Activated CD4-positive, alpha-beta T cell treated with anti-CD3 and anti-CD28 coated beads, Interleukin-2, amount 50 U/mL, for 4 hours (primary cell): Measurements from ENCODE around the gene MRPS18C.
"Not testable (repeated sequence)": the region's sequence is repeated elsewhere in the genome, so short reads cannot be mapped to it uniquely, and the experiment has no call there.

Experiments
- DNase-seq, 2 experiments: peaks; one replicate each; pipeline ENCODE4 v3.0.0-alpha.2; 2020

Gene MRPS18C

DNA sequence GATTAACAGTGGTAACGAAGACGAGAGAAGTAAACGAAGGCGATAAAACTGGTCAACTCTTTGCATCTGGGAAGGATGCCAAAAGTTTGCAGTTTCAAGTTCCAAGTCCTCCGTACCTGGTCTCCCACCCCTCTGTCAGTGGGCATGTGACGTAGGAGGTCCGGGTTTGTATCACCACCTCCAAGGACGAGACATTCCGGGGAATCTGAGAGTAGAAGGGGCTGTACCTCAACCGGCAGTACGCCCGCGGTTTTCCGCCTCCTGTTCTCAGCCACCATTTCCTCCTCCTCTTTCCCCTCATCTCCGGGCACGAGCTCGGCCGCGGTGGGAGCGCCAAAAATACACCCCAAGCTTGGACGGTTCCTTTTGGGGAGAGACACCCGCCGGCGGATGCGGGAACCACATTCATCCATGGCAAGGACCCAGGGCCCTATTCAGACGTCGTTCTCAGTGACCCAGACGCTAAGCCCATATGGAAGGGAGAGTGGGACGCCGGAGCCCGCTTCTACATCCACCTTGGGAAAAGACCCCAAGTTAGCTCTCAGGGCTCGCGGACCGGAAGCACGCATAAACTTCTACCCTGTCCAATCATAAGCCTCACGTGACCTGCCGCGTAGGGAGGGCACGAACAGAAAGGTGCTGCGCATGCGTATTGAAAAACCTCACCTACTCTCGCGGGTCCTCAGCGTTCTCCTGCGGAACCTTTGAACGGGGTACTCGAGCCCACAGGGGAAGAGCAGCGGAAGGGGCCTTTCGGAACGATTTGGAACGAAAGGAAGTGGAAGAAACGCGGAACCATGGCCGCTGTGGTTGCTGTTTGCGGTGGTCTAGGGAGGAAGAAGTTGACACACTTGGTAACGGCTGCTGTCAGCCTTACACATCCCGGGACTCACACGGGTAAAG, at the start of gene MRPS18C, which contains the start of gene HELQ:
MRPS18C (plus strand) TSS at position 778 of the 903 bp plus-strand sequence; CDS start at position 798, 20 bp downstream.
HELQ (minus strand) TSS at position 543 of the 903 bp plus-strand sequence; CDS start at position 413, 130 bp downstream.
- peak; percentile 92 to 93 for DNase-seq

GRCh38 chr4:83408908-83409307, 47.0 kb upstream of the MRPS18C start:
- DNase-seq: no peak

DNA sequence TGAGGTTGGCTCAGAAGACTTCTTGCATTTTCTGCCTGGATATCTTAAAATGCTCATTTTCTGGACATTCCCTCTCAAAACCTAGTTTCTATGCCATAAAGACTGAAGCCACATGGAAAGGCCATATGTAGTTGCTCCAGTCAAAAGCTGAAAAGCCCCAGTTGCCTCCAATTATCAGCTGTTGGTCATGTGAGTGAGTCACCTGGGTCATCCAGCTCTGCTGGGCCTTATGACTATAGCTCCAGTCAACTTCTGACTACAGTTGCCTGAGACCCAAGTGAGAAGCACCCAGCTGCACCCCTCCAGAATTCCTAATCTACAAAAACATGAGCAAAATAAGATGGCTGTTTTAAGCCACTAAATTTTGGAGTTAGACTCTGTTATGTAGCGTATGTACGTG, 42.2 kb upstream of the MRPS18C start:
- no peak for DNase-seq

GRCh38 chr4:83417566-83417965, 38.3 kb upstream of the MRPS18C start:
- no peak for DNase-seq

DNA sequence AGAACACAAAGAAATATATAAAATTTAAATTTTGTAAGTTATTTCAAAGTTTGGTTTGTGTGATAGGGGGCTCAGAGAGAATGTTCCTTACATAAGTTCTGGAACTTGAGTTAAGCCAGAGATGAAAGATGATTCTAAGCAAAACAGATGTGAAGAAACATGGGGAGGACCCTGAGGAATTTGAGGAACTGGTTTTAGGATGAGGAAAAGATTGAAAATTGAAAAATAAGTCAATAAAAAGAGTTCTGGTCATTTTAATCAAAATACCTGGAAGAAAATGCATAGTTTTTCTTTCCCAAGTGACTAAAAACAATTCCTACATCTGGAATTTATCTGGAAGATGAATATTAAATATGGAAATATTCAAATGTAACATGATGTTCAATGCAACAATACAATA, 37.6 kb upstream of the MRPS18C start:
- DNase-seq: no peak

DNA sequence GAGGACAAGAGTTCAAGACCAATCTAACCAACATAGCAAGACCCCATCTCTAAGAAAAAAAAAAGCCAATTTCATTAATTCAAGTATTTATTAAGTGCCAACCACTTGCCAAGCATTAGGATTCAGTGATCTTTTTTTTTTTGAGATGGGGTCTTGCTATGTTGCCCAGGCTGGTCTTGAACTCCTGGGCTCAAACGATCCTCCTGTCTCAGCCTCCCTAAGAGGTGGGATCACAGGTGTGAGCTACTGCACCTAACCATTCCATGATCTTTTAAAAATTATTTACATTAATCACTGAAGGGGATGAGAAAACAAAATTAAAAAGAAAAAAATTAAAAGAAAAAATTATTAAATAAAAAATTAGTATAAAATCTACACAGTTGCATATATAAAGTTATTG, 24.7 kb upstream of the MRPS18C start:
- DNase-seq: no peak

- DNase-seq: no peak
Observed at GRCh38 chr4:83436680-83437079, 19.2 kb upstream of the MRPS18C start.

- DNase-seq: no peak
Observed at GRCh38 chr4:83438719-83439118, 17.1 kb upstream of the MRPS18C start.

GRCh38 chr4:83440148-83440814, 15.6 kb upstream of the MRPS18C start:
- DNase-seq: no peak

- DNase-seq: no peak
Observed at GRCh38 chr4:83440899-83441298, 15.0 kb upstream of the MRPS18C start.

GRCh38 chr4:83449009-83449408, 6.8 kb upstream of the MRPS18C start:
- DNase-seq: no peak

DNA sequence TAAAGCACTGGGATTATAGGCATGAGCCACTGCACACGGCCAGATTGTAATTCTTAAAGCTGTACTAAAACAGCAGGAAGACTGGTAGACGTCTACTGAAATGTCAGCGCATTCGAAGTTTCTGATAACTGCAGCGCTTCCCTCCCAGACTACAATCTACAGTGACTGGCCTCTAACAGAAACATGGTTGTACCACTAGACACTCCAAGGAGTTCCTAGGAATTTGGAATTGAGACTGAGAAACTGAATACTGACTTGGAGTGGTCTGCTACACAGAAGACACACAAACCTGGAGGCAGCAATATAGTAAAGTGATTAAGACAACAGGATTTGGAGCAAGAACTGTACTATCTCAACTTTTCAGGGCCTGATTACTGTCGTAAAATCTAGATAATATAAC, 1.2 kb upstream of the MRPS18C start:
- no peak for DNase-seq

DNA sequence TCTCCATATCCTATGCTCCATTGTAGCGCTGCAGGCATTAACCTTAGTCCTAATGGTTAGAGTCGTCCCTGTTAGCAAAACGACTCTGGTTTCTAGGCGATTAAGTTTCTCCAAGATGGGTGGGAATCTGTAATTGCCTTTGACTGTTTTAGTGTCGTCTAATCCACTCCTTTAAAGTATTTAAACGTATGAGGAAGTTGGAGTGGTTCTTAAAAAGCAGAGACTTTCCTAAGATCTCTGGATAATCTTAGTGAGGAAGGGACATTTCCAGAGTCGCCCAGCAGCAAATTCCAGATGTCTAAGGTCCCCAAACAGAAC, 285 bp downstream of the MRPS18C start:
- DNase-seq: no peak

DNA sequence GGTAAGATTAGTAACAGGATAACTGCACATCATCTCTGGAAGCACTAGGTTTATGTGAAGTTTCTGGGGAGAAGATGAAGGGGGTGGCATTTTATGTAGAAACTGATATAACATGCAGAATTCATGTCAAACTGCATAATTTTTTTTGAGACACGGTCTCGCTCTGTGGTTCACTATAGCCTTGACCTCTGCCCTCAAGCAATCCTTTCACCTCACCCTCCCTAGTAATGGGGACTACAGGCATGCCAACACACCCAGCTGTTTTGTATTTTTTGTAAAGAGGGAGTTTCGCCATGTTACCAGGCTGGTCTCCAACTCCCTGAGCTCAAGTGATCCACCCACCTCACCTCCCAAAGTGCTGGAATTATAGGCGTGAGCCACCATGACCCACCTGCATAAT, 17.6 kb downstream of the MRPS18C start:
- no peak for DNase-seq

DNA sequence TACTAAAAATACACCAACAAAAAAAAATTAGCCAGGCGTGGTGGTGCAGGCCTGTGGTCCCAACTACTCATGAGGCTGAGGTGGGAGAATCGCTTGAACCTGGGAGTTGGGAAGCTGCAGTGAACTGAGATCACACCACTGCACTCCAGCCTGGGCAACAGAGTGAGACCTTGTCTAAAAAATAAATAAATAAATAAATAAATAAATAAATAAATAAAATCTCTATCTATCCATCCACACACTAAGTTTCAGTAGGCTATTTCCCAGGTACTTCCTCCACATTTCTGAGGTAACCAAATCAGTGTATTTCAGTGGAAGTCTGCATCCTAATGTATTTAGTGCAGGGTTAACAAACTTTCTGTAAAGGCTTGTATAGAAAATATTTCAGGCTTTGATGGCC, 18.1 kb downstream of the MRPS18C start:
- no peak for DNase-seq

DNA sequence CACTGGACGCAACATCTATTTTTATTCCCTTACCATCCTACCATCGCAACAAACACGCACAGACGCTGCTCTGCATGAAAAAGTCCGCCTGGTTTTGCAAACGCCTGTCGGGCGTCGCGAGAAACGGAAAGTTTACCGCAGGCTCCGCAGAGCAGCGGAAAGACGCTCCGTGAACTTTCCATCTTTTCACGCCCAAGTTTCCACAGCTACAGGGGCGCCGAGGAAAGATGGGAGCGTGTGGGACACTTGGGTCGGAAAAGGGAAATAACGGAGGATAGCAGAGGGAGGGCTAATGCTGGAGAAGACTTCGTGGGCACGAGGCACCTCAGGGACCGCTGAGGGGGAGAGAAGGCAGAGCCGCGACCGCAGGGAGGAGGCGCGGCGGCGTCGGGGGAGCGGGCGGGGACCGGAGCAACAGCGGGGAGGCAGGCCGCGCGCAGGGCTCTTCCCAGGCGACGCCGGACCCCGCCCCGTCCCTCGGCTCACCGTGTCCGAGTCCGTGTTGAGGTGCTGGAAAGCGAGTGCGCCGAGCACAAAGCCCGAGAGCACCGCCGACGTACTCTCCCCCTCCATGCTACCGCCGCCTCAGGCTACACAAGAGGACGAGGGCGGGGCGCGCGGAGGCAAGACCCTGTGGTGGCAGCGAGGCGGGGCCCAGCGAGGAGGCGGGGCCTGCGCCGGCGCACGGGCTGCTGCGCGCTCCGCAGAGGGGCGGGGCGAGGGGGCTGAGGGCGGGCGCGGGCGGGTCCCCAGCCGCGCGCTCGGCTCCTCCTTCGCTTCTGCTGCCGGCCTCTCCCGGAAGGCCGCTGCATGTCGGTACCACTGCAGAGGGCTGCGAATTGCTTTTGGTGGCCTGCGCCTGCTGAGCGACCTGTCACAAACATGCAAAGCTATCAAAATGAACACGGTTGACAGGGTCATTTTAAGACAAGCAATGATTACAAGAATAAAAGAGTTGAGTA, 28.9 kb downstream of the MRPS18C start, which contains the start of gene ABRAXAS1:
ABRAXAS1 (minus strand) TSS at position 601 of the 962 bp plus-strand sequence; CDS start at position 573, 28 bp downstream.
- DNase-seq: peak; percentile 89 to 90

DNA sequence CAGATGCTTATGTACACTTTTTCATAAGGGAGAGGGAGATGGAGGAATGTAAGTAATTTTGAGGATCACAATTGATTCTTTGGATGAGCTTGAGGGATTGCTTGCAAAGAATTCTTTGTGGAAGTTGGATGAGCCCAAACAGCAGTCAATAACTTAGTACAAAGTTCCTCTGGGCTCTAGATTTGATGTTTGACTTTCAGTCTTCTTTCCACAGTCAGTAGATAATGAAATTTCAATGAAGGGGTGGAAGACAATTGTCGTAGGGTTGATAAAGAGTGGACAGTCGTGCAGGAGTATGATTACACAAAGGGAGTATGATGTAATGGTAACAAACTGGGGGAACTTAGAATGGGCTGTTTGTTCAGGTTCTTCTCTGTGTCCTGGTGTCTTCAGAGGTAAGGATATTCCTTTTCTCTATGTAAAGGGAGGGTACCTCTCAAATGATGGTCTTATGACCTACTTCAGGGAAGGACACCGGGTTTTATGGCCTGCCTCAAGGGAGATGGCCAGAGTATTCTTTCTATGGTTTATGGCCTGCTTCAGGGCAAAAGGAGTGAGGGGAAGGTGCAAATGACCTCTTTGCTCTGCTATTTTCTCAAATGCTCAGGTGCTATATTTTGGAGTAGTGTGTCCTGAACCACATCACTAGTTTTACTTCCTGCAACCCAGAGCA, 30.7 kb downstream of the MRPS18C start:
- no peak for DNase-seq

- DNase-seq: no peak
Observed at GRCh38 chr4:83489711-83490326, 34.0 kb downstream of the MRPS18C start.

DNA sequence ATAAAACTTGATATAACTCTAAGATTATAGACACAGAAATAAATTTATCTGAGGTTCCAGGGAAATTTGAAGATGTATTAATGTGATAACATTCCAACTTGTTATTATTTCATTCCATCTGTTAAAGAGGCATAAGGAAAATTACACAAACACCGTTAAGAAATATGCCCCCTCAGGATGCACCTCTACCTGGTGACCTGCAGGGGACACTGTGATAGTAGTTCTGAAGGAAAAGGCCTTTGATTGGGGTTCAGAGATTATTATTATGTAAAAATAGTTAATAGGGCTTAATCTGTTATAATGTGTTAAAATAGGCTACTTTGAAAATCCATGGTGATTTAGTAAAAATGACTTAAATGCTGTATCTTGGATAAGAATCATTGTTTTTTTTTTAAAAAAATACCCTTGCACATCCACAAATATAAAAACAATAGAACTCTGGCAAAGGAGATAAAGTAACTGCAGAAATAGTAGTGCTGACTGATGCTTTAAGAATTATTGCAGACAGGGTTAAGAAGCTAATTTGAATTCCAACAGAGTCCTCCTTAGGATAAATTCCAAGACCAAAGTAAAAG, 35.1 kb downstream of the MRPS18C start:
- no peak for DNase-seq

GRCh38 chr4:83496085-83496917, 40.4 kb downstream of the MRPS18C start:
- not testable (repeated sequence) for DNase-seq
